ENCODE data around the gene MTMR3.
A peak's percentile ranks its signal among the peaks of the same experiment; 100 is the strongest.

The MTMR3 gene

GRCh38 chr22:30005213-30005857 lies 122.4 kb downstream of the MTMR3 start:
- no peak overlapping the region for H3K4me3 ChIP-seq (ENCODE audit: low read depth, low read length)
- ChIA-PET POLR2A (interaction anchor here (1.0 kb wide), 1 partner anchor 232 kb away, joined by 3 read pairs; no protein-coding TSS in a partner anchor), CTCF (interaction anchor here (0.6 to 6.6 kb wide), 94 partner anchors 7 to 451 kb away, joined by 3 to 87 read pairs (median 4); partner anchors contain the start of genes ASCC2, UQCR10 and ZMAT5)
- TF ChIP-seq CTCF (IDR thresholded peaks at IDR 0.05; ENCODE audit: insufficient read depth, low read length, missing control alignments): peak; percentile 94
- no peak for DNase-seq (ENCODE audit: low read depth, low spot score)

GRCh38 chr22:30007361-30007760 lies 124.4 kb downstream of the MTMR3 start:
- ChIA-PET POLR2A (no interaction called here), CTCF (interaction anchor here (0.6 to 6.6 kb wide), 12 partner anchors 10 to 371 kb away, joined by 3 to 87 read pairs (median 6); no protein-coding TSS in a partner anchor)
- no peak for DNase-seq (ENCODE audit: low read depth, low spot score)
- H3K4me3 ChIP-seq (ENCODE audit: low read depth, low read length): no peak overlapping the region
- TF ChIP-seq CTCF (IDR thresholded peaks at IDR 0.05; ENCODE audit: insufficient read depth, low read length, missing control alignments): no peak

- H3K4me3 ChIP-seq (ENCODE audit: low read depth, low read length): no peak overlapping the region
- no peak for DNase-seq (ENCODE audit: low read depth, low spot score)
- TF ChIP-seq CTCF (IDR thresholded peaks at IDR 0.05; ENCODE audit: insufficient read depth, low read length, missing control alignments): no peak
- ChIA-PET CTCF (interaction anchor here (1.4 to 6.6 kb wide), 5 partner anchors 12 to 319 kb away, joined by 5 to 76 read pairs (median 36); no protein-coding TSS in a partner anchor), POLR2A (no interaction called here)
These were observed 125.4 kb downstream of the MTMR3 start for GRCh38 chr22:30008401-30008800.

DNA sequence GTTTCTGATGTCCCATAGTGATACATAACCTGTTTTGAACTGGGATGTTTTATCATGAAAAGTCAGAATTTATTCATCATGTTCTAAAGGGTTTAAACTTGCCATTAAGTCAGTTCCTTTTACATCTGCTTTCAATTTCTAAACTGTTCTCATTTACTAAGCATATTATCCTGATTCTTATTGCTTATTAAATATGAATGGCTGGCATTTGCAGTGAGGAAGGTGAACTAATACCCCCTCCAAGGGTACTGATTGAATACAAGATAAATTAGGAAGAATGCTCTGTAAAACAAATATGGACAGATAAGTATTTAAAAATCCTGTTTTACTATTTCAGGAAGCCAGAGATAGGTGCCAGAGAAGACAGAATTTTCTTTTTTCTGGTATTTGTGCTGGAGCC lies 126.5 kb downstream of the MTMR3 start:
- POLR2A ChIA-PET: no interaction called here
- DNase-seq (ENCODE audit: low read depth, low spot score): no peak
- TF ChIP-seq CTCF (IDR thresholded peaks at IDR 0.05; ENCODE audit: insufficient read depth, low read length, missing control alignments): no peak
- CTCF ChIA-PET: no interaction called here
- H3K4me3 ChIP-seq (ENCODE audit: low read depth, low read length): no peak overlapping the region

DNA sequence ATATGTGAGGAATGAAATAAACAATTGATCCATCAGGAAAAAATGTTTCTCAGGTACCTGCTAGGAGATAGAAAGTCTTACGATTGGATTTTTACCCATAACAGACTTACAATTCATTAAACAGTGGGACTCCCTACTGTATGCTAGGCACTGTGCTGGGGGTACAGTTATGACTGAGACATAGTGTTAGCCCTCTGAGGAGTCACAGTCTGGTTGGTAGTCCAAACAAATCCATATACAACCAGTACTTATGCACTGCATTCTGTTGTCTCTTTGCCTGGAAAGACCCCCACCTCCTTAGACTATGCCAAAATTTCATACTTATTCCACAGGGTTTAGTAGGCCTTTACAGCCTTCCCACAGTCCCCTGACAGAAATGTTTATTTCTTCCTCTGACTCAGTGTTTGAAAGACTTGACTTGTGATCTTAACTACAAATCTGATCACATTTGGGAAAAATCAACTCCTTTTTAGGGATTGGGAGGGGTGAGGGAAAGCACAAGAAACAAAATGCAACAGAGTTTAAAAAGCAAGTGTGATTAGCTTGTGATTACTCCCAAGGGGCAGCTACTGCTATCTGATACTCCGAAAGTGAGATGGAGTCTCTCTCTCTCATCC lies 127.9 kb downstream of the MTMR3 start:
- no peak overlapping the region for H3K4me3 ChIP-seq (ENCODE audit: low read depth, low read length)
- DNase-seq (ENCODE audit: low read depth, low spot score): no peak
- ChIA-PET POLR2A (no interaction called here), CTCF (interaction anchor here (0.7 to 1.9 kb wide), 6 partner anchors 10 to 321 kb away, joined by 3 to 7 read pairs (median 3); no protein-coding TSS in a partner anchor)
- no peak for TF ChIP-seq CTCF (IDR thresholded peaks at IDR 0.05; ENCODE audit: insufficient read depth, low read length, missing control alignments)

GRCh38 chr22:30013201-30013600 lies 130.2 kb downstream of the MTMR3 start:
- ChIA-PET POLR2A (no interaction called here), CTCF (interaction anchor here (8.7 kb wide), 1 partner anchor 8 kb away, joined by 87 read pairs; no protein-coding TSS in a partner anchor)
- no peak overlapping the region for H3K4me3 ChIP-seq (ENCODE audit: low read depth, low read length)
- TF ChIP-seq CTCF (IDR thresholded peaks at IDR 0.05; ENCODE audit: insufficient read depth, low read length, missing control alignments): no peak
- DNase-seq (ENCODE audit: low read depth, low spot score): no peak

Data from AG04449 (cell line).